GM21515 (cell line): ENCODE data around the gene CAMKK2.
"Not testable (repeated sequence)": the region's sequence is repeated elsewhere in the genome, so short reads cannot be mapped to it uniquely, and the experiment has no call there.

Experiments used
- ATAC-seq: cut with Tn5 transposase; IDR thresholded peaks from one replicate; pipeline ENCODE4 v1.9.1; 2021; ENCODE audit not compliant: unreplicated experiment

CAMKK2 gene

GRCh38 chr12:121296618-121297434 is at the start of gene CAMKK2:
TSS of gene CAMKK2 (minus strand) at chr12:121296709. CDS start at chr12:121274526, 22,183 bp downstream.
- peak; percentile 67 for ATAC-seq

GRCh38 chr12:121345151-121345815 is 48.8 kb upstream of the CAMKK2 start:
- ATAC-seq = no peak

DNA sequence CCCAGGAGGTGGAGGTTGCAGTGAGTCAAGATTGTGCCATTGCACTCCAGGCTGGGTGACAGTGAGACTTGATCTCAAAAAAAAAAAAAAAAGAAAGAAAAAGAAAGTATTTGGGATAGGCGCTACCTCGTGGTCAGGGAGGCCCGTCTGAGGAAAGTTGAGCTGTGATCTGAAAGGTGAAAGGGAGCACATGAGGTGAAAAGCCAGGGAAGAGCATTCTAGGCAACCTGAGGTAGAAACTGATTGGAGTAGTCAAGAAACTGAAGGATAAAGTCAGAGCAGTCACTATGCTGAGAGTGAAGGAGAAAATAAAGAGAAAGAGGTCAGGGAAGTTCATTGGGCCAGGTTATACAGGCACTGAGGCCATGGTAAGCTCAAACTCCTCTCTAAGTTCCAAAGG is 48.0 kb upstream of the CAMKK2 start:
- no peak for ATAC-seq

DNA sequence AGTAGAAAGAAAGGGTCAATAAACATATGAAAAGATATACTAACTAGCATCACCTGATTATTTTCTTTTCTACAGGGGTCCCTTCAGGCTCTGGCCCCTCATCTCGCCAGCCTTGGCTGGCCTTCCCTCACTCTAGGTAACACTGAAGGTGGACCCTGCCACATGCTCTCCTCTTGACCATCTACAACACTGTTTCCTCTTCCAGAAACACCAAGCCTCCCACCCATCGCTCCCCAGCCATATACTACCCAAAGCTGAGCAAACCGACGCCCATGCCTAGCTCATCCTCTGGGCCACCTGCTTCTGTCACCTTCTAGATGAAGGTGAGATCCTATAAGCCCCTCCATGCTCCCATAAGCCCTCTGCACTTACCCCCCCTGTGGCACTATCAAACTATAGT is 40.9 kb upstream of the CAMKK2 start:
- no peak for ATAC-seq

DNA sequence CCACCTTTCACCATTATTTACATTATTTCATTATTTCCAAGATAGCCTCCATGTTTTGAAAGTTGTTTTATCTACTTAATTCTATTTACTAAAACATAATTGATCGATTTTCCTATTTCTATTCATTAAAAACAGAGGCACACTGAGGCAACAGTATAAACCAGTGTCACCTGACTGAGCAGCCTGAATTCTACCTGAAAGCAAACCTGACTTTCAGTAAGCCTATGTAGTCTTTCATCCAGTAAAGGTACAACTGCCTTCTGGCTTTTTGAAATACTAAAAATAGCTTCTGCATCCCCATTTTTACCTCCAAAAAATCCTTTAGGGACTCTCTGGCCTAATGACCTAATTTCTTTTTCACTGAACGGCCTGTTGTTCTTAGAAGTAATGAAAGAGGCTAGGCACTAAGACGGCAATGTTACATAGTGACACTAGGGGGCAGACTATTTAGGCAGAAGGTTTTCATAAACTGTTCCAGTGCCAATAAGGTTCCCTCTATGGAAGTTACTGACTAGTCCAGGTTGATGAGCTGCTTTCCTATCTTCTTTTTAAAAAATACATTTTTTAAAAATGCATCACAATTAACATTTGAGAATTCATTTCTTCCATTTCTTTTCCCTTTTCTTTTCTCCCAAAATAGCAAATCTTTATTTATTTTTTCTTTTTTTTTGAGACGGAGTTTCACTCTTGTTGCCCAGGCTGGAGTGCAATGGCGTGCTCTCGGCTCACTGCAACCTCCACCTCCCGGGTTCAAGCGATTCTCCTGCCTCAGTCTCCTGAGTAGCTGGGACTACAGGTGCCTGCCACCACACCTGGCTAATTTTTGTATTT is 38.2 kb upstream of the CAMKK2 start:
- no peak for ATAC-seq

DNA sequence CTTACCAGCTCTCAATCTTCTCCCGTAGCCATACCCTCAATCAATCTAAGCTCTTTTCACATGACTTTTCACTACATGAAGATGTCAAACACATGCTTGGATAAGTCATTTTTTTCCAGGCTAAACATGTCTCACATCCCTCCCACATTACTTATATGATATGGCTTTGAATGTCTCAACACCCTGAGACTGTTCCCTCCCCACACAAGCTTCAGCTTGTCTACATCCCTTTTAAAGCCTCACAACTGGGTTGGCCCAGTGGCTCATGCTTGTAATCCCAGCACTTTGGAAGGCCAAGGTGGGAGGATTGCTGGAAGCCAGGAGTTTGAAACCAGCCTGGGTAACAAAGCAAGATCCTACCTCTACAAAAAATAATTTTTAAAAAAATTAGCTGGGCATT is 37.2 kb upstream of the CAMKK2 start:
- ATAC-seq = no peak

- ATAC-seq = no peak
Measured at GRCh38 chr12:121331248-121331647, 34.7 kb upstream of the CAMKK2 start.

- ATAC-seq = no peak
Measured at GRCh38 chr12:121330692-121331091, 34.2 kb upstream of the CAMKK2 start.

DNA sequence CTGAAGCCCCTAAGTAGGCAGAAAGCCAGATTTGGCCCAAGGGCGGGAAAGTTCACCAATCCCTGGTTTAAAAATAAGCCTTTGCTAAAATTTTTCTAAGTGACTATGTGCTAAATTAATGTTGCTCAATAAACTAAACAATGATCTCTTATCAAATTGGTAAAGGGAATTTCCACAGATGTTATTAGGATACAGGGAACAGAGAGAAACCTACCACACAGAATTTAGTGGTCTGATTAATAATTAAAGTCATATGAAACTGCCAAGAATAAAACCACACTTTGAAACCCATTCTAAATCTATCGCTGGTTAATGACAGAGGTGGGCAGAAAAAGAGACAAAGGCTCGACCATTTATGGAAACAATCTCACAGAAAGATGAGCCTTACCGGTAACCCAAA is 33.7 kb upstream of the CAMKK2 start:
- ATAC-seq = no peak

- no peak for ATAC-seq
Measured at GRCh38 chr12:121328620-121329019, 32.1 kb upstream of the CAMKK2 start.

DNA sequence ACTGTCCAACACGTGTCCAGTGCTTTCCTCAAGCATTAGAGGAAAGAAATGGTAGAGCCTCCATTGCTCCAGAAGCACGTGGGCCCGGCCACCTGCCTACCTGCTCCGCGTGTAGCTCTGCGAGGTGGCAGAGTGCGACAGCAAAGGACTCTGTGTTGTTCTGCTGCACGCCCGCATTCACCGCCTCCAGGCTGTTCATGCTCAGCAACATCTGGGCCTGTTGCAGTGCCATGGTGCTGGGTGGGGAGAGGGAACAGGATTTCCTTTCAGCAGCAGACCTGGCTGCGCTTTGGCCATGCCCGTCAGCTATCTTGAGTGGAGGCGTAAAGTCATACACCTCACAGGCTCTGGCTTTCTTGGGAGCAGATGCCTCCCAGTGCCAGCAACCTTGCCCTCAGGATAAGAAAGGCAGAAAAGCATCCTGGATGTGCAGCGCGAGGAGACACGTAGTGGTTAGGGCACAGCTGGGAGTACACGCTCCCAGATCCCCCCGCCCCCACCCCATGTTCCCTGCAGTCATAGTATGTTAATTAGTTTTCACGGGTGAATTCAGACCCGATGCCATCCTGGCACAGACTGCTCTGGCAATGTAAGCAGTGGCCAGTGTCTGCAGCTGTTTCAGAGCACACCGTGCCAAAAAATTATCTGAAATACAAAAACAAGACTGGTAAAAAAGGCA is 30.6 kb upstream of the CAMKK2 start:
- ATAC-seq = no peak

DNA sequence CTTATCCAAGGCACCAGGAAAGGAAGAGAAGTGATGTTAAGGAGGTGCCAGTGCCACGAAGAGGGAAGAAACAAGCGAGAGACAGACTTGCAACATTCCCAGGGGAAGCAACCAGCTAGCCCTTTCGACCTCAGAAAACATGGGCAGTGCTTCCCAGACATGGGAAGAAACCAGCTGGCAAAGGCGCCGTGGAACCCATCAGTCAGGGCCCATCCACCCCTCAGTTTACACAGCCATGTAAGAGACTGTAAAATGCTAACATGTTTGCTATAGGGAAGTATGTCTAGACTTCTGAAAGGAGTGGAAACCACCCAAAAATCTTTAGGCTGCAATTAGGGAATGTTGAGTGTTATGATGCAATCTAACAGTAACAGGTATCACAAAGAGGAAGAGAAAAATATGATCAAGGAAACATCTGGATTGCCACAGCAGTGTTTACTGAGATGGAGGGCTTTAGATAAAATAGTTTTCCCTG is 29.4 kb upstream of the CAMKK2 start:
- ATAC-seq = no peak

DNA sequence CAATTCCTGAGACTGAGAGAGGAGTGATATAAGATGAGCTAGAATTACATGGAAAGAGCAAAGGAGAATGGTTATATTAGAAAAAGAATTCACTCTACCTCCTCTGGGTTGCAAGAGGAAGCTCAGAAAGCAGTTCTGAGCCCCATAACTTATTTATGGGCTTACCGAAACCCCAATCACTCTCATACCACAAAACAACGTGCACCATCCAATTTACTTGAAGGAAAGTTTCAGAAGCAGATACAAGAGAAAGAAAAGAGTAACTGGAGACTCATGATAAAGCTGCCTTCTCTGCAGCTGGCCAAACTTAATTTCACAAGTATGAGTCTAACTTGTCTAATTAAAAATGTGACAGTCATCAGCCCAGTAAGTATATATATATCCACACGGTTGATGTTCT is 27.4 kb upstream of the CAMKK2 start:
- no peak for ATAC-seq

GRCh38 chr12:121318121-121318520 is 21.6 kb upstream of the CAMKK2 start:
- ATAC-seq = no peak

- ATAC-seq = no peak
Measured at GRCh38 chr12:121314431-121314830, 17.9 kb upstream of the CAMKK2 start.

DNA sequence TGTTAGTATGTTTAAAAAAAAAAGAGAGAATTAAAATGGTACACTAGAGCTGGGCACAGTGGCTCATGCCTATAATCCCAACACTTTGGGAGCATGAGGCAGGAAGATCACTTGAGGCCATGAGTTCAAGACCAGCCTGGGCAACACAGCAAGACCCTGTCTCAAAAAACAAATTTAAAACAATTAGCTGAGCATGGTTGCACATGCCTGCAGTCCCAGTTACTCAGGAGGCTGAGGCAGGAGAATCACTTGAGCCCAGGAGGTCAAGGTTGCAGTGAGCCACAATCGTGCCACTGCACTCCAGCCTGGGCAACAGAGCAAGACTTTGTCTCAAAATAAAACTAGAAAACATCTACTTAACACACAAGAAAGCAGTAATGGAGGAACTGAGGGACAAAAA is 13.7 kb upstream of the CAMKK2 start:
- not testable (repeated sequence) for ATAC-seq

DNA sequence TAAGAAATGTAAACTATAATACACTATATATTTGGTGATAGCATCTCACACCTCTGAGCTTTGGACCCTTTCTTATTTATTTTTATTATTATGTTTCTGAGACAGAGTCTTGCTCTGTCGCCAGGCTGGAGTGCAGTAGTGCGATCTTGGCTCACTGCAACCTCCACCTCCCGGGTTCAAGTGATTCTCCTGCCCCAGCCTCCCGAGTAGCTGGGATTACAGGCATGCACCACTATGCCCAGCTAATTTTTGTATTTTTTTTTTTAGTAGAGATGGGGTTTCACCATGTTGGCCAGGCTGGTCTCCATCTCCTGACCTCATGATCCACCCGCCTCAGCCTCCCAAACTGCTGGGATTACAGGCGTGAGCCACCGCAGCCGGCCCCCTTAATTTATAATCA is 10.9 kb upstream of the CAMKK2 start:
- not testable (repeated sequence) for ATAC-seq

DNA sequence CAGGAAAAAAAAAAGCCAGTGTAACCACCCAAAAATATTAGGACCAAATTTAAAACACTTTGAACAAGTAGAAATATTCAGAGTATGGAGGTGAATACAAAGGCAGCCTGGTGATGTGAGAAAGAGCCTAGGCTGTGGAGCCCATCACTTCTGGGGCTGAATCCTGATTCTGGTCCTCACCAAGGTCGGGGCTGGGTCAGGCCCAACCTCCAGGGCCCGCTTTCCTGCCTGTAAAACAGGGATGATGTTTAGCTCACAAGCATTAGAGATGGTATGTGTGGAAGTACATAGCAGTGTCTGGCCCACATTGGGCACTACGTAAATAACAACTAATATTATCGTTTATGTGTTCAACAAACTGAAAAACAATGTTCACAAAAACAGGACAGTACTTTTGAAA is 7.8 kb upstream of the CAMKK2 start:
- ATAC-seq = no peak

GRCh38 chr12:121301876-121302275 is 5.4 kb upstream of the CAMKK2 start:
- ATAC-seq = no peak

GRCh38 chr12:121300083-121300819 is 3.7 kb upstream of the CAMKK2 start:
- ATAC-seq = no peak
